COLO668 (cell line): ENCODE data around the gene DHX35.

Source experiments
- DNase-seq: peaks from one replicate; lab custom pipeline; 2025; ENCODE audit not compliant: unreplicated experiment; lab: John Stamatoyannopoulos, UW

The DHX35 gene

DNA sequence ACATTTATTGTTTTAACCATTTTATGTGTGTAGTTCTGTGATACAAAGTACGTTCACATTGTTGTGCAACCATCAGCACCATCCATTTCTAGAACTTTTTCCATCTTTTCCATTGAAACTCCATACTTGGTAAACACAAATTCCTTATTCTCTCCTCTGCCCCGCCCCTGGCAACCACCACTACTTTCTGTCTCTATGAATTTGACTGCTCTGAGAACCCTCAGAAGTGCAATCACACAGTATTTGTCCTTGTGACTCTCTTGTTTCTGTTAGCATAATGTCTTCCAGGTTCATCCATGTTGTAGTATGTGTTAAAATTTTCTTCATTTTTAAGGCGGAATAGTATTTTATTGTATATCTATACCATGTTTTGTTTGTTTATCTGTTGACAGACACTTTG is 56.9 kb downstream of the DHX35 start:
- no peak for DNase-seq

GRCh38 chr20:39019805-39020325 is 57.7 kb downstream of the DHX35 start:
- DNase-seq: no peak

DNA sequence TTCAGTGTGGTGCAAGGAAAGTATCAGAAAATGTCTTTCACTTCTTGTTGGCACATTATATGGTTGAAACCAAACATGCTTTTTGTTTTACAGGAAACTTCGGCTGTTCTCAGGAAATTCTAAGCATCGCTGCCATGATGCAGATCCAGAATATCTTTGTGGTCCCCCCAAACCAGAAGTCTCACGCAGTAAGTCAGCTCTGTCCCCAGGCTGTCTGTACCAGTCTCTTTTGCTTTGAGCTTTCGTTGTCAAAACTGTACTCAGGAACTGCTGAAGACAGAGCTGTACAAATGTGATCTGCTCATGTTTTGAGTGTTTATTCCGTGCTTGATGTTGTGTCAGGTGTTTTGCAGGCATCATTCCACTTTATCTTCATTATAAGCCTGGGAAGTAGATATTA is 59.6 kb downstream of the DHX35 start:
- no peak for DNase-seq

- DNase-seq: no peak
Measured at GRCh38 chr20:39025883-39026282, 63.7 kb downstream of the DHX35 start.

- no peak for DNase-seq
Measured at GRCh38 chr20:39029364-39029763, 67.2 kb downstream of the DHX35 start.

DNA sequence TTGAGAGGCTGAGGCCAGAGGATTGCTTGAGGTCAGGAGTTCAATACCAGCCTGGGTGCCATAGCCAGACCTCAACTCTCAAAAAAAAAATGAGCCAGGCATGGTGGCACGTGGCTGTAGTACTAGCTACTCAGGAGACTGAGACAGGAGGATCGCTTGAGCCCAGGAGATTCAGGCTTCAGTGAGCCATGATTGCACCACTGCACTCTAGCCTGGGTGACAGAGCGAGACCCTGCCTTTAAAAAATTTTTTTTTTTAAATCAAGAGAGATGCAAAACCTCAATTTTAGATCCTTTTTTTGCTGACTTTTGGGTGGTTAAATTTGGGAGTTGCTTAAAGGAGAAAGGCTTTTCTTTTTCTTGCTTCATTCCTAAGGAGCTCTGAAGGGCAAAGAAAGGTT is 70.9 kb downstream of the DHX35 start:
- DNase-seq: no peak

- no peak for DNase-seq
Measured at GRCh38 chr20:39036011-39036410, 73.9 kb downstream of the DHX35 start.

GRCh38 chr20:39036851-39037250 is 74.7 kb downstream of the DHX35 start:
- DNase-seq: no peak

GRCh38 chr20:39038047-39038446 is 75.9 kb downstream of the DHX35 start:
- DNase-seq: no peak

GRCh38 chr20:39038495-39038894 is 76.4 kb downstream of the DHX35 start:
- DNase-seq: no peak

DNA sequence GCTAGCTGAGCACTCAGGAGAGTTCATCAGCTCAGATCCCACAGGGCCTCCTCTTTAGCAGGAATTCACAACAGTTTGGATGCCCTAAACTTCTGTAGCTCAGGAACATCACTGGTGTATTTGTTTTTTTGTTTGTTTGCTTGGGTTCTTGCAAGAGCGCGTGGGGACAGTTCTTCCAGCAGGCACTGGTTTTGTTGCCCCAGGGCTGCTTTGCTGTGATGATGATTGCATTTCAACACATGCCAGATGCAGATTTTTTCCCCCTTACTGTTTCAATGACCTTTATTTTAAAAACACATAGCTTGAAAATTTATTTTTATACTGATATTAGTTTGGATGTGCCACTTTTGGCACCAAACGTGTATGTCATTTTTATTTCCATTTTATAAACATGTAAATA is 77.1 kb downstream of the DHX35 start:
- no peak for DNase-seq

DNA sequence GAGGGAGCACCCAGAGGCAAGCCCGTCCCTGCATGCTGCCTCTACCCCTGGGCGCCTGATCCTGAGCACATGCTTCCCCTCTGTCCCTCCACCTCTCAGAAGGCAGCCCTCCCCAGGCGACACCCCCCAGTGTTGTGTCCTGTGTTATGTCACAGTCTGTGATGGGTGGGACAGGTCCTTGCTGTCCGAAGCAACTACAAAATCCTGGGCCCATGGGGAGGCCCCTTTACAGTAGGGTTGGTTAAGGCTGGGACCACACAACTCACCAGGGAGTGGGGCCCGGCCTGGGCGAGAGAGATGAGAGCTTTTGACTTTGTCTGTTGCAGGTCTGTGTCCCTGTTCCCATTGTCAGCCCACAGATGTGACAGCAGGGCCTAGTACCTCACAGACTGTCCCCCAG is 78.0 kb downstream of the DHX35 start:
- no peak for DNase-seq

- no peak for DNase-seq
Measured at GRCh38 chr20:39041067-39041466, 78.9 kb downstream of the DHX35 start.

- DNase-seq: no peak
Measured at GRCh38 chr20:39042279-39043150, 80.4 kb downstream of the DHX35 start.

- no peak for DNase-seq
Measured at GRCh38 chr20:39044501-39044900, 82.4 kb downstream of the DHX35 start.

- no peak for DNase-seq
Measured at GRCh38 chr20:39045676-39046075, 83.5 kb downstream of the DHX35 start.

- DNase-seq: no peak
Measured at GRCh38 chr20:39047417-39047985, 85.4 kb downstream of the DHX35 start.

GRCh38 chr20:39048000-39048696 is 86.0 kb downstream of the DHX35 start:
- peak; percentile 80 for DNase-seq

DNA sequence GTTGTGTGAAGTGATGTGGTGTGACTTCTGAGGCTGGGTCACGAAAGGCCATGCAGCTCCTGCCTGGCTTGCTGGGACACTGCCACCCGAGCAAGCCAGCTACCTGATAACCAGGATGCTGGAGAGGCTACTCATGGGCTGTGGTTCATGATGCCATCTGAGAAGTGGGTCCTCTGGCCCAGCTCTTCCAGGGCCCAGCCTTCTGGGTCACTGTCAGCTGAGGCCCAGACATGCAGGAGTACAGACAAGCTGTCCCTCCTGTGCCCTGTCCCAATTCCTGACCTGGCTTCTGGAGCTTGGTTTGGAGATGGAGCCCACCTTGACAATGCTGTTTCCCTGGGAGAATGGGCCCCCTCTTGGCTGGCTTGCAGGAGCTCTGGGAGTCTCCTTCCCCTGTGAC is 87.0 kb downstream of the DHX35 start:
- no peak for DNase-seq

DNA sequence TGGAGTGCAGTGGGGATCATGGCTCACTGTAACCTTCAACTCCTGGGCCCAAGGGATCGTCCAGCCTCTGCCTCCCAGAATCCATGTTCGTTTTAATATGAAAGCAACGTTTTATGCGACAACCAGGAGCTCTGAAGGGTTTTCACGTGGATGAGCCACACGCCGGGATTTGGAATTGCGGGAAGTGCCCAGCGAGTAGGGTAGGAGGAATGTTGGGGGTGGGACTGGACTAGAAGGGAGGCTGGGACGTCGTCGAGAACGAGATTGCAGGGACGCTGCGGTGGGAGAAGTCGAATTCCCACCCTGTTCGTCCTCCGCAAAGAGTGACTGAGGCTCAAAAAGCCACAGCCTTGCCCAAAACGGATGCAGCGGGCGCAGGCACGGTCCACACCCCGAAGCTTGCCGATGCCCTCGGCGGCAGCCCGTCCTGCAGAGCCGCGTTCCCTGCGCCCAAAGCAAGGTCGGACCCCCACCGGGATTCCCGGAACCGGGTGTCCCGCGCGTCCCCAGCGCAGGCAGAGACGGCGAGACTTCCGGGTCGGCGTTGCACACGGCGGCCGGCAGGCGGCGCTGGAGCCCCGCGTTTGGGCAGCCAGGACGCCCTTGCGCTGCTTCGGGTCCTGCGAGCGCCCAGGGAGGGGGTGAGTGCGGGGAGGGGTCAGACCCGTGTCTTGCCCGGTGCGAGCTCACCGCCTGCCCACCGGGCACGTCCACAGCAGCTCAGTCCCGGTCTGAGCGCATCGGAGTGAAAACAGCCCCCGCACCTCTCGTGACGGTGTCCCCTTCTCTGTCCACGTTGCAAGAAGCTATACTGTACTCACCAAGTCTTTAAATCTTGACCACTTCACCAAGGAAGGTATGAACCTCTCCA is 87.8 kb downstream of the DHX35 start:
- DNase-seq: peak; percentile 75

DNA sequence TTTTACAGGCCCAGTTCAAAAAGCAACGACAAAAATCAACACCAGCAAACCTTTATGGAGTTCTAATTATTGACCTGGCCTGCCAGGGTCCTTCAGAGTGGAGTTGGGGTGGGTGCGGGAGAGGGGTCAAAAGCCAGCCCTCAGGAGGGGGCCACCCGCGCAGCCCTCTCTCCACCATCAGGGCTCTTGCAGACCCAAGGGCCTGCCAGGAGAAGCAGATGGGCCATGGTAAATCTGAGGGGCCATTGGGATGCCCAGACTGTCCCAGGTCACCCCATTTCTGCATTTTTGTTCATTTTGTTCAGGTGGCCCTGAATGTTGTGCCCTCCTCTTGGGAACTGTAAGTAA is 88.4 kb downstream of the DHX35 start:
- DNase-seq: no peak
